AG04449 (cell line): ENCODE results near the gene PPP2R5C.

ENCODE experiments used
- CTCF ChIA-PET: fragments of 350-600 bp; formaldehyde crosslinking; extraction: SDS; loops from one replicate; lab custom pipeline; 2021; ENCODE audit warnings: antibody characterized with exemption; lab: Yijun Ruan, JAX
- POLR2A ChIA-PET: fragments of 400-600, 350-600 bp; formaldehyde crosslinking; extraction: SDS; loops from one replicate; lab custom pipeline; 2020; ENCODE audit warnings: antibody characterized with exemption, inconsistent platforms; lab: Yijun Ruan, JAX
- DNase-seq: peaks from one replicate; pipeline ENCODE4 v3.0.0-alpha.2; 2010; ENCODE audit warnings: low read depth, low spot score
- H3K4me3 ChIP-seq: 2 replicates; pipeline ENCODE4 v1.5.1; 2011; ENCODE audit warnings: low read depth, mild to moderate bottlenecking, control low read depth, low read length
- CTCF ChIP-seq: IDR thresholded peaks from one replicate; pipeline ENCODE4 v1.5.1; 2011; ENCODE audit warnings: mild to moderate bottlenecking, moderate library complexity, low read length, control low read depth, inconsistent platforms; ENCODE audit not compliant: insufficient read depth; ENCODE audit errors: missing control alignments

The PPP2R5C gene

GRCh38 chr14:101965181-101965544 lies 203.7 kb downstream of the PPP2R5C start:
- DNase-seq: no peak
- H3K4me3 ChIP-seq: peak overlapping the region; percentile 94
- ChIA-PET CTCF (interaction anchor here (0.7 to 1.3 kb wide), 3 partner anchors 12 to 126 kb away, joined by 3 read pairs; no protein-coding TSS in a partner anchor), POLR2A (interaction anchor here (1.4 kb wide), 1 partner anchor 10 kb away, joined by 3 read pairs; no protein-coding TSS in a partner anchor)
- TF ChIP-seq CTCF: no peak

DNA sequence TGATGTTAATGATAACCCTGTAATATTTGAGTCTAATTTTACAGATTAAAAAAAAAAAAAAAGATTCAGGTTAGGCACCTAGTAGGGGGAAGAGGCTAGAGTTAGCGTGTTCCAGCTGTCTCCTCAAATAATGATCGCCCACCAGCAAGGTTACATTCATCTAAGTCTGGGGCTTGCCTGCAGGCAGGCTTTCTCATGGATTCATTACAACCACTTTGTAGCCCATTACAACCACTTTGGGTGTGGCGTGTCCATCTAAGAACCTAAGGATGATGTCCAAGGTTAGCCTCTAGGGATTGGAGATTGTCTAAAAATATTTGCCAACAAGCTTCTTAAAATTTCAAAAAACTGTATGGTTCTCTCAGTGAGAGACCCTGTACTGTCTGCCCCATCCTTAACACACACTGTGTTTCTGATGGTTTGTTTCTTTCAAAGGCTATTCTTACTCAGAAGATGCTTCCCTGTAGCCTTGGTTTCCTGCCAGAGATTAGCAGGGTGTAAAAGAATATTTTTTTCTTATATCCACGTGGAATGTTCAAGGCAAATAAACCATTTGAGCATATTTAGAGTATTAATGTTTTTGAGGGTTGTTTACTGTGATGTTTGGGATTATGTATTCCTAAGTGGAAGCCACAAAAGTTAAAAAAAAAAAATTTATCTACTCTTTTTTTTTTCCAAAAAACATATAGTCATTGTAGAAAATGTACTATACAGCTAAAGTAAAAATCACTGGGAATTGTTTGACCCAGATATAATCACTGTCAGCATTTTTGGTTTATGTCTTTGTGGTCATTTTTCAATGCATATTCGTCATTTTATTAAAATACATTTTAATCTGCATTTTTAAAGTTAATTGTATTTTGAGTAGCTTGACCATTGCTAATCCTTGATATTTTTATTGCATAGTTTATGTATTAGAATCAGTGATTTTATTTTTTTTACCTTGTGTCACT lies 204.5 kb downstream of the PPP2R5C start:
- peak overlapping the region; percentile 94 for H3K4me3 ChIP-seq
- POLR2A ChIA-PET: interaction anchor here (1.4 kb wide), 1 partner anchor 9 kb away, joined by 3 read pairs; no protein-coding TSS in a partner anchor
- TF ChIP-seq CTCF: no peak
- no peak for DNase-seq
- CTCF ChIA-PET: interaction anchor here (0.6 to 1.5 kb wide), 8 partner anchors 9 to 348 kb away, joined by 3 to 4 read pairs (median 3); no protein-coding TSS in a partner anchor

DNA sequence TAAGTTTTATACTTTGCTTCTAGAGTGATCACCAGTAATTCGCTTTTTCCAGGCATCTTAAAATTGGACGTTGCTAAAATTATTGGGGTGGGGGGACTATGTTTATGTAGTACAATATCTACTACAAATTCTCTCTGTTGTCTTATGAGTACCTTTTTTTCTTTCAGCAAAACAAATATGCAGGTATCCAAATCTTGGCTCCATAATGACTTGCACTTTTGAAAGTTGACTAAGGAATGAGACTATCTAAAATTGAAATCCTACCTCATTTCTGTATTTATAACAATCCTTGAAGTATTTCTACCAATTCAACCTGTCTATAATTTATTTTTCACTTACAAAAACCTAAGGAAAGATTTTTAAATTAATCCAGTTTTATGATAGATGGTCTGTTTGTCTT lies 205.2 kb downstream of the PPP2R5C start:
- no peak for DNase-seq
- POLR2A ChIA-PET: no interaction called here
- CTCF ChIA-PET: interaction anchor here (1.5 to 1.6 kb wide), 2 partner anchors 9 to 130 kb away, joined by 3 to 10 read pairs; no protein-coding TSS in a partner anchor
- TF ChIP-seq CTCF: no peak
- peak overlapping the region; percentile 94 for H3K4me3 ChIP-seq

- POLR2A ChIA-PET: interaction anchor here (0.9 kb wide), 1 partner anchor 13 kb away, joined by 3 read pairs; no protein-coding TSS in a partner anchor
- DNase-seq: no peak
- TF ChIP-seq CTCF: no peak
- H3K4me3 ChIP-seq: no peak overlapping the region
- CTCF ChIA-PET: interaction anchor here (1.0 to 1.6 kb wide), 6 partner anchors 15 to 350 kb away, joined by 3 to 10 read pairs (median 4); no protein-coding TSS in a partner anchor
These were observed 206.7 kb downstream of the PPP2R5C start for GRCh38 chr14:101968186-101968585.

DNA sequence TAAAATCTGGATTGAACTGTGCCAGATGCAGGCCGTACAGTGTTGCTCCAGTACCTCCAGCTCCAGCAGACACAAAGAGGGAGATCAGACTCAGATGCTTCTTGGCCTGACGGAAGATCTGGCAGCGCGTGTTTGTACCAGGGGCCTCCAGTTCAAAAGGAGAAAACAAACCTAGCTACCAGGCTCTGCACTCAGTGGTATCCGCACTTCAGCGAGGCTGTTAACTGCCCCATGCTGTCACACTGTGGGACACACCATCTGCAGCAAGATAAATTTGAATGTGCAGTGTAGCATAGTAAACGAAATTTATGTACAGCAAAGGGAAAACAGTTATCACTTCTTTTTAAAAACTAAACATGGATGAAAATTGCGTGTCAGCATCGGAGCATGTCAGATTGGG lies 208.0 kb downstream of the PPP2R5C start:
- ChIA-PET POLR2A (no interaction called here), CTCF (interaction anchor here (0.8 to 1.4 kb wide), 2 partner anchors 8 to 198 kb away, joined by 3 read pairs; no protein-coding TSS in a partner anchor)
- no peak for TF ChIP-seq CTCF
- H3K4me3 ChIP-seq: no peak overlapping the region
- DNase-seq: no peak
